ENCODE data around the gene DNAJB11. TPM values are rescaled to one million over a fixed set of nuclear protein-coding genes. Genes with fewer than 3 reads are reported as not detected.

Gene DNAJB11
- total RNA-seq, 1 experiment from 2014 or later = 71.3 TPM

GRCh38 chr3:186599785-186600166 is 29.3 kb downstream of the DNAJB11 start:
- no peaks in the 10 kb centered on the region for H3K27me3 ChIP-seq (ENCODE audit: insufficient read depth, low read depth)
- H3K4me1 ChIP-seq (replicated peaks; ENCODE audit: insufficient read depth) = peaks cover 24% of the 10 kb centered on the region
- H3K4me3 ChIP-seq = no peak overlapping the region
- H4K20me1 ChIP-seq (ENCODE audit: insufficient read depth) = no peaks in the 10 kb centered on the region
- DNase-seq = no peak
- intact Hi-C loops (cut with micrococcal nuclease; ENCODE audit: unreplicated experiment) = no loop called here
- no peaks in the 10 kb centered on the region for H3K79me2 ChIP-seq (ENCODE audit: low read depth)
- H3F3A ChIP-seq (ENCODE audit: insufficient read depth, low read depth) = peaks cover 14% of the 10 kb centered on the region
- POLR2A ChIA-PET (ENCODE audit: unreplicated experiment) = no interaction called here
- TF ChIP-seq EZH2 (IDR thresholded peaks at IDR 0.05; ENCODE audit: low read depth) (no peak), CTCF (conservative IDR thresholded peaks at IDR 0.05) (no peak)
- BruUV-seq (replicated peaks) = no TSS peak
- no peaks in the 10 kb centered on the region for H3K9me3 ChIP-seq (ENCODE audit: insufficient read depth, low read depth)
- H2AFZ ChIP-seq = no peak overlapping the region
- no peak overlapping the region for H3K27ac ChIP-seq
- no peak overlapping the region for H3K4me2 ChIP-seq
- no peaks in the 10 kb centered on the region for H3K36me3 ChIP-seq (ENCODE audit: low read depth)
- CTCF ChIA-PET = no interaction called here
- H3K9me2 ChIP-seq (ENCODE audit: insufficient read depth) = no peaks in the 10 kb centered on the region

- H3K9me2 ChIP-seq (ENCODE audit: insufficient read depth) = no peaks in the 10 kb centered on the region
- H3K4me1 ChIP-seq (replicated peaks; ENCODE audit: insufficient read depth) = peaks cover 26% of the 10 kb centered on the region
- POLR2A ChIA-PET (ENCODE audit: unreplicated experiment) = no interaction called here
- no peaks in the 10 kb centered on the region for H3K36me3 ChIP-seq (ENCODE audit: low read depth)
- no peaks in the 10 kb centered on the region for H3K9me3 ChIP-seq (ENCODE audit: insufficient read depth, low read depth)
- TF ChIP-seq EZH2 (IDR thresholded peaks at IDR 0.05; ENCODE audit: low read depth) (no peak), CTCF (conservative IDR thresholded peaks at IDR 0.05) (no peak)
- no peak overlapping the region for H3K4me2 ChIP-seq
- intact Hi-C loops (cut with micrococcal nuclease; ENCODE audit: unreplicated experiment) = no loop called here
- no peak overlapping the region for H2AFZ ChIP-seq
- H3K4me3 ChIP-seq = no peak overlapping the region
- no peak for DNase-seq
- no peaks in the 10 kb centered on the region for H4K20me1 ChIP-seq (ENCODE audit: insufficient read depth)
- no TSS peak for BruUV-seq (replicated peaks)
- H3K79me2 ChIP-seq (ENCODE audit: low read depth) = no peaks in the 10 kb centered on the region
- no peak overlapping the region for H3K27ac ChIP-seq
- CTCF ChIA-PET = interaction anchor here (1.5 kb wide), 1 partner anchor 10 kb away, joined by 3 read pairs; no protein-coding TSS in a partner anchor
- H3K27me3 ChIP-seq (ENCODE audit: insufficient read depth, low read depth) = no peaks in the 10 kb centered on the region
- H3F3A ChIP-seq (ENCODE audit: insufficient read depth, low read depth) = peaks cover 14% of the 10 kb centered on the region
Observed at GRCh38 chr3:186600896-186601295, 30.4 kb downstream of the DNAJB11 start.

GRCh38 chr3:186603159-186603558 is 32.6 kb downstream of the DNAJB11 start:
- Histone ChIP-seq H3K27ac (no peak overlapping the region), H2AFZ (no peak overlapping the region), H3K9me3 (ENCODE audit: insufficient read depth, low read depth) (no peaks in the 10 kb centered on the region), H3K79me2 (ENCODE audit: low read depth) (no peaks in the 10 kb centered on the region), H3K4me1 (replicated peaks; ENCODE audit: insufficient read depth) (peaks cover 26% of the 10 kb centered on the region), H3K4me2 (no peak overlapping the region), H3K9me2 (ENCODE audit: insufficient read depth) (no peaks in the 10 kb centered on the region), H4K20me1 (ENCODE audit: insufficient read depth) (no peaks in the 10 kb centered on the region), H3K36me3 (ENCODE audit: low read depth) (no peaks in the 10 kb centered on the region), H3F3A (ENCODE audit: insufficient read depth, low read depth) (peaks cover 13% of the 10 kb centered on the region), H3K27me3 (ENCODE audit: insufficient read depth, low read depth) (no peaks in the 10 kb centered on the region), H3K4me3 (no peak overlapping the region)
- intact Hi-C loops (cut with micrococcal nuclease; ENCODE audit: unreplicated experiment) = no loop called here
- no peak for TF ChIP-seq EZH2 (IDR thresholded peaks at IDR 0.05; ENCODE audit: low read depth)
- TF ChIP-seq CTCF (conservative IDR thresholded peaks at IDR 0.05) = no peak
- no peak for DNase-seq
- no TSS peak for BruUV-seq (replicated peaks)
- ChIA-PET POLR2A (ENCODE audit: unreplicated experiment) (no interaction called here), CTCF (no interaction called here)
